Measurements from ENCODE around the gene RASAL2. TPM values are rescaled to one million over a fixed set of nuclear protein-coding genes. Genes with fewer than 3 reads are reported as not detected.

Gene RASAL2
- total and polyA plus RNA-seq, 9 of the 15 experiments (the other 6 are each of a cell fraction or from before 2014, with no cell fraction given) = 0.13 to 1.0 (median 0.62) TPM

GRCh38 chr1:178060789-178061556, 32.9 kb upstream of the RASAL2 start:
- no peak for FAIRE-seq
- no peaks in the 10 kb centered on the region for H4K20me1 ChIP-seq (replicated peaks; ENCODE audit: control insufficient read depth, insufficient read depth, low read length)
- H3K4me3 ChIP-seq = no peak overlapping the region
- no peak overlapping the region for H3K27ac ChIP-seq (ENCODE audit: extremely low read depth, low read depth, low read length)
- H3K4me2 ChIP-seq (ENCODE audit: insufficient read depth, low read length) = no peak overlapping the region
- H3K9ac ChIP-seq (ENCODE audit: insufficient read depth in 1 of 2, low read depth in 2 of 2, low read length in 2 of 2) = no peak overlapping the region
- H3K9me3 ChIP-seq (replicated peaks; ENCODE audit: control insufficient read depth, insufficient read depth, low read depth, low read length) = no peaks in the 10 kb centered on the region
- intact Hi-C loops (cut with micrococcal nuclease) = no loop called here
- no peak overlapping the region for H2AFZ ChIP-seq (ENCODE audit: low read depth, low read length)
- in situ Hi-C loops (cut with MboI) = no loop called here
- CTCF ChIA-PET (ENCODE audit: low intra/inter-chr PET ratio) = no interaction called here
- no peaks in the 10 kb centered on the region for H3K36me3 ChIP-seq (ENCODE audit: control insufficient read depth, insufficient read depth, low read length)
- 2% methylated on average over 9 of the region's 9 CpGs for WGBS (ENCODE audit: insufficient coverage, low coverage, missing lambda C conversion rate)
- POLR2A ChIA-PET = interaction anchor here (1.0 kb wide), 1 partner anchor 9 kb away, joined by 3 read pairs; no protein-coding TSS in a partner anchor
- no peak for TF ChIP-seq KLF13 (tag; IDR thresholded peaks at IDR 0.05; ENCODE audit: borderline replicate concordance, low read depth)
- TF ChIP-seq SMARCB1 (IDR thresholded peaks at IDR 0.05; ENCODE audit: insufficient read length, low read depth) = no peak
- TF ChIP-seq CEBPG (CRISPR knock-in tag; IDR thresholded peaks at IDR 0.05) = no peak
- peak; percentile 21 to 65; a peak in 2 of 4 replicates for TF ChIP-seq CEBPG (tag; conservative IDR thresholded peaks at IDR 0.05 in 1 of 2, IDR thresholded peaks at IDR 0.05 in 1 of 2)
- no peak for TF ChIP-seq CBX8 (IDR thresholded peaks at IDR 0.05; ENCODE audit: borderline replicate concordance, extremely low read depth, low read depth, low read length, poor library complexity, severe bottlenecking)
- TF ChIP-seq CEBPB (tag; IDR thresholded peaks at IDR 0.05) = peak; percentile 58
- no peak for TF ChIP-seq ZBTB33 (CRISPR knock-in tag; IDR thresholded peaks at IDR 0.05)
- no peaks in the 10 kb centered on the region for H3K4me1 ChIP-seq (replicated peaks in 1 of 2; ENCODE audit: control insufficient read depth in 2 of 2, insufficient read depth in 2 of 2, low read length in 2 of 2)
- no peaks in the 10 kb centered on the region for H3K27me3 ChIP-seq (ENCODE audit: control insufficient read depth in 2 of 2, insufficient read depth in 2 of 2, low read length in 2 of 2)
- no peaks in the 10 kb centered on the region for H3K9me1 ChIP-seq (ENCODE audit: control insufficient read depth, insufficient read depth, low read length)
- no peak for ATAC-seq
- H3K79me2 ChIP-seq (ENCODE audit: control insufficient read depth, insufficient read depth, low read length) = no peaks in the 10 kb centered on the region
- no TSS peak for BruUV-seq (replicated peaks)
- no peak for DNase-seq (ENCODE audit: extremely low read depth in 1 of 4, low spot score in 3 of 4)

All from K562 (cell line).